Sigmoid colon (tissue), 4 donors: ENCODE measurements around the gene SLC6A19.

ENCODE experiments used
- CTCF ChIP-seq, 4 experiments: fragments of 450-650 bp in 3 of 4; fragments of 200-600 bp in 1 of 4; IDR thresholded peaks; one replicate each; pipeline ENCODE4 v1.5.1; 2016 to 2019; ENCODE audit warnings: antibody characterized with exemption in 4 of 4, mild to moderate bottlenecking in 3 of 4, moderate library complexity in 2 of 4
- EP300 ChIP-seq, 4 donors: sonication (generic); formaldehyde crosslinking; IDR thresholded peaks; one replicate each; pipeline ENCODE4 v1.6.1; 2017; ENCODE audit warnings: antibody characterized with exemption in 4 of 4
- POLR2A ChIP-seq, 2 donors: fragments of 450-650 bp; IDR thresholded peaks; one replicate each; pipeline ENCODE4 v1.6.1; 2016; ENCODE audit warnings: antibody characterized with exemption in 2 of 2, mild to moderate bottlenecking in 2 of 2, moderate library complexity in 2 of 2
- POLR2AphosphoS5 ChIP-seq, 4 donors: sonication (generic); formaldehyde crosslinking; IDR thresholded peaks; one replicate each; pipeline ENCODE4 v1.6.1; 2017; ENCODE audit warnings: antibody characterized with exemption in 4 of 4

- TF ChIP-seq EP300 (IDR thresholded peaks at IDR 0.05): no peak
- TF ChIP-seq POLR2A (IDR thresholded peaks at IDR 0.05): no peak
- no peak for TF ChIP-seq CTCF (IDR thresholded peaks at IDR 0.05)
- TF ChIP-seq POLR2AphosphoS5 (IDR thresholded peaks at IDR 0.05): no peak
Observed at GRCh38 chr5:1249366-1250280, 48.2 kb downstream of the SLC6A19 start.
